GM10847 (cell line): Measurements from ENCODE around the gene GNB1L.

Experiments used
- POLR2A ChIP-seq: IDR thresholded peaks from 2 replicates; pipeline ENCODE4 v1.6.1; 2011; ENCODE audit not compliant: insufficient read length; ENCODE audit errors: extremely low read depth

The GNB1L gene

DNA sequence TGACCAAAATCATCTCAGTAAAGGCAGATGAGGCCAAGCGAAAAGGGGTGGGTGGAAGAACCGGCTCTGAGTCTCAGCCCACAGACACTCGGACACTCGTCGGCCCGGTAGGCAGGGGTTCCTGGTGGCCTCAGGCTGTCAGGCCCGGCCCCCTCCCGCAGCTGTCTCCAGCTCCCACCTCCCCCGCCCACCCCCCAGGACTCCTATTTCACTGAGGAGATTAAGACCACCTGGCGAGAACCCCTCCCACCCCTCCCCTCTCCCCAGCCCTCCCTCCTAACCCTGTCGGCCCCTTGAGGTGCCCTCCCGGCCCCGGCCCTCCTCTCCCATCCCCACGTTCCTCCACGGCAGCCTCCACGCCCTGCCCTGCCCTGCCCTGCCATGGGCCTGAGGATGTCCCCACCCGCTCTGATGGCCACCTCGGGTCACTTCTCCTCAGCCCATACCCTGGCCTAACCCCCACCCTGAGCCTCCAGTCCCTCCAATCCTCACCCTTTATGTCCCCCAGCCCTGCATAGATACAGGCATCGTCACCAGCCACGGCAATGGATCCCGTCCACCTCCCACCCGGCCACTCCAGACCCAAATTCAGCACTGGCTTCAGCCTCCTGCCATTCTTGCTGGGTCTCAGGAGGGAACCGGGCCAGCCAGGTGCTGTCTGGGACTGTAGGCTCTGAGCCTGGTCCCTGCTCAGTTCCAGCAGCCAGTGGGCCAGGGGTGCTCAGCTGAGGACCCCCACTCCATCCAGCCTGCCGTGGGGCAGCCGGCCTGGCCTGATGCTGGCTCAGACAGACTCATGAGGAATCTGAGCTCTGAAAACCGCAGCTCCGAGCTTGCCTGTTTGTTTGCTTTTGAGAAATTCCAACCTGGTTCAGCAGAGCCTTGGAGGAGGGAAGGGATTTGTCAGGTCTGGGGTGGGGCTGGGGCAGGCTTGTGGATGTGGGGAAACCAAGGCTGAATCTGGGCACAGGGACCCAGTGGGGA, 103.9 kb downstream of the GNB1L start:
- TF ChIP-seq POLR2A = no peak

DNA sequence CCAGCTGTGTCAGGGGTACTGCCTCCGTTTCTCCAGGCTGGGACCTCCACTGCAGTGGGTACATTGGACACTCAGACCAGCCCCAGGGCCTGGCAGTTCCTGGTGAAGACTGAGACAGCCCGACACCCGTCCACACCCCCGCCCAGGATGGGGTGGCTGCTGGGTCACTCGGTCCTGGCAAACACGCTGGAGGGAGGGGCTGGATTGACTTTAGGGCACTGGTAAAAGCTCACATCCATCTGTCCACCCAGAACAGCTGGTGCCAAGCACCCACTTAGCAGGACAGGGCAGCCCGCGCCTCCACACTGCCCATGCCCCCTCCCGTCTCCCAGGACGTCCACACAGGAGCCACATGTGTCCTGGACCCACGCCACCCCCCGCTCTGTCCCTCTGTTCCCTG, 104.8 kb downstream of the GNB1L start:
- TF ChIP-seq POLR2A = no peak

DNA sequence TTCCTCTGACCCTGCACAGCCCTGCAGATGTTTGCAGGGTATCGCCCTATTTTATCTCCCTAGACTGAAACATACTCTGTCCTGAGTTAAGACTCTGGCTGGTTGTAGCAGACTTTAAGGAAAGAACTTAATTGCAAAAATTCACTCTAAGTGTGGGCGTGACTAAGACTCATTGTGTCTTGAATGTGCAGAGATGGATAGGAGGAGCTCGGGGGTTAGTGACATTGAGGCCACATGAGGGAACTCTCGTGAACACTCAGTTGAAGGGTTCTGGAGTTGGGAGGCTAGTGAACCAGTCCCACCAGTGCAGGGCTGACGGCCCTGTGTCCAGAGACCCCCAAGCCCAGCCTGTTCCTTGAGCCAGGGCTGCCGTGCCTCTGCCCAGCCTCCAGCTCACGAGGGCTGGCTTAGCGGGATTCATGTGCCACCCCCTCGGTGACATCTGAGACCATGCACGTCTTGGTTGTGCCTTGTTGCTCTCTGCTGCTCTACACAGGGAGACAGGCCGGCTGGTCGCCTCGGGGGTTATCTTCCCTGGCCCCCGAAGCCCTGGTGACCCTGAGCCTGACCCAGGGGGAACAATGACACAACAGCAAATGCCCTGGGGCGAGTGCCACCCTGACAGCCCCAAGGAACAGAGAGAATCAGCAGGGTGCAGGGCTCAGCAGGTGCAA, 105.5 kb downstream of the GNB1L start:
- TF ChIP-seq POLR2A = no peak

DNA sequence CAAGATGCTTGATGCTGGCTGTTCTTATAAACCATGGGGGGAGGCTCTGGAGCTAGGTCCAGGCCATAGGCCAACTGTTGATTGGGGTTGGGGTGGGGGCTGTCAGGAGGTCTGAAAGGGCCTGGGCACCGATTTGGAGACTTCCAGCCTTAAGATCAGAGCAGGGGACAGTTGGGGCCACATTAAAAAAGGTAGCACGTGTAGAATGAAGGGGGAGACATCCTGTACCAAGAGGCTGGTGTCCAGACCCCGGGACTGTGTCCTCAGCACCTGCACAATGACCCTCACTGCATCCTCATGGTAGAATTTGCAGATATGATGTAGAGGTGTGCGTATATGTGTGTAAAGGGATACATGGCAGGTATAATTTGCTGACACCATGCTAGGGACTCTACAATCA, 106.5 kb downstream of the GNB1L start:
- no peak for TF ChIP-seq POLR2A

DNA sequence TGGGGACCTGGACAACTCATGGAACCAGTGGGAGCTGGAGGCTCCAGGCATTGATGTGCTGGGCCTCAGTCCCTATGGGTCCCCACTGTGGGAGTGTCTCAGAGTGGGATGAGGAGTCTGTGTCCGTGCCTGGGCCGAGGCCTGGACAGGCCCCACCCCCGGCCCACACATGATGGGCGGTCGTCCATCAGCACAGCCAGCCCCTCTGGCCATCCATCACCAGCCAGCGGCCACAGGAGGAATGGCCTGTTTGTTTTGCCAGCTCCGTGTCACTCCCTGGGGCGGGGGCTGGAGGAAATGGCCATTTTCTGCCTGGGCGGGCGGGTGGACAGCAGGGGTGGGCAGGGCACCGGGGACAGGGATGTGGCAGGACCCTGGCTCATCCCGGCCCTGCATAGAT, 107.1 kb downstream of the GNB1L start:
- TF ChIP-seq POLR2A = no peak

DNA sequence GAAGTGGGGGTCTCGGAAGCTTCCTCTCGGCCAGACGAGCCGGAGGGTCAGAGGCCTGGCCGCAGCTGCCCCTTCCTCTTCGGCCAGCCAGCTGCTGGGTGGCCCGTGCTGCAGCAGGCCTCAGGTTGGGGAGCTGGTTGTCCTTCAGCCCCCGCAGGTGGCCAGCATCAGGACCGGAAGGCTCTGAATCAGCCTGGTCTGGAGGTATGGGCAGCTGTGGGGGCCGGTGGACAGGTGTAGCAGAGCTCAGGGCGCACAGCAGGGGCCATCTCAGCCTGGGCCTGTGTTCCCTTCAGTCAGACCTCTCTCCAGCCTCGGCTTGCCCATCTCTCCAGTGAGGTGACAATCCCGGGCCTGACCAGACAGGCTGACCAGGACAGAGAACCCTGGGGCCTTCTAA, 107.9 kb downstream of the GNB1L start:
- TF ChIP-seq POLR2A = no peak

DNA sequence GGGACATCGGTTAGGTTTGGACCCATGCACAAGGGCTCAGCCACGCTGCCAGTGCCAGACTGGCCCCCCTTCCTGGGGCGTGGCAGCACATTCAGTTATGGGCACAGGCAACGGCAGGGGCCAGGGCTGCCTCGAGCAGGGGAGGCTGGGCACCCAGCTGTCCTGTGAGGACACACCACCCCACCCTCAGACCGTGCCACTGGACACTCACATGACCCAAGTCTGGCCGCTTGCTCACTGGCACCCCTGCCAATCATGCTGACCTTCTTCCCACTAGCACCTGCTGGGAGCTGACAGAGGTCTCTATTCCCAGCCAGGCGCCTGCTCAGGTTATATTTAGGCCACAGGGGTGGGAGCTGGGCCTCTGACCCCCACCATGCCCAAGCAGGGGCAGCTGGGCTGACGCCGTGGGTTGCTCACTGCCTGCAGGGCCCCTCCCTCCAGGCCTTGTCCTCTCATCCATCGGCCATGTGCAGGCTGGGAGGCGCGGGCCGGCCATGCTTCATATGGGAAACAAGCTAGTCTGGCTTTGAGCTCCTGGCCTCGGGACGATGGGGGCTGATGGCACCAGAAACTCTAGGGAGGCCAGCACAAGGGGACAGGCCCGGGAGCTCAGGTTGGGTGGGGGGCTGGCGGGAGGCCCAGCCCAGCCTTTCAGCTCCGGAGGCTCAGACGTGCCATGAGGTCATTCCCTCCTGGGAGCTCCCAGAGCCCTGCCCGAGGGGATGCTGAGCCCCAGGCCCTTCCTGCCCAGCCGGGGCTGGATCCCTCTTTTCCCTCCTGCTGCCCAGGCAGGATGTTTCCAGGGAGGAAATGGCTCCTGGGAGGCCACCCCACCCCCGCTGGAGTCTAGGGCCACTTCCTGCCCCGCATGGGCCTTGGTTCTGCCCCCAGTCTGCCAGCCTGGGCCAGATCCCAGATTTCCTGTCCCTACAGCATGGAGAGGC, 109.2 kb downstream of the GNB1L start:
- no peak for TF ChIP-seq POLR2A

DNA sequence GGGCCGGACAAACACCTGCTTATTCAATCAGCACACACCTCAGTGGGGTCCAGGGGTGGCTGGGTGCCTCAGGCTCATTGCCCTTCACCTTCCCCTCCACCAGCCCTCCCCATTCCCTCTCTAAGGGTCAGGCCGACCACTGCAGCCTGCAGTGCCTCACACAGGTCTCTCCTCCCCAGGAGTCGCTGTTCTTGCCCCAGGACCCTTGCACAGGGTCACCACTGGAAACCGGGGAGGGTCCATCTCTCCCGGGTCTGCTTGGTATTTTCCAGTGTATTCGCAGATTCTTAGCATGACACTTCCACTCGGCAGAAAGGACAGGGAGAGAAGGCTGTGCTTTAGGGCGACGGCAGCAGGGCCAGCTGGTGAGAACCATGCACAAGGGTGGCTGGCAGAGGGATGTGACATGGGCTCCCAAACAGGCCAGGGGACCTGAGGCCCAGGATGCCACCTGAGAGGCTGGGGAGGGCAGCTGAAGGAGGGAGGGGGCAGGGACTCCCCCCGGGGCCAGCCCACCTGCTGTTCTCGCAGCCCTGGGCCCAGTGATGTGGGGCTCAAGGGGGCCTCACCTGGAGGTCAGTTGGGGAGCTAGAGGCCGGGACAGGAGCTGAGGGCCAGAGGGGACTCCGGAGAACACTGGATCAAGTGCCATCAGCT, 110.2 kb downstream of the GNB1L start:
- no peak for TF ChIP-seq POLR2A

DNA sequence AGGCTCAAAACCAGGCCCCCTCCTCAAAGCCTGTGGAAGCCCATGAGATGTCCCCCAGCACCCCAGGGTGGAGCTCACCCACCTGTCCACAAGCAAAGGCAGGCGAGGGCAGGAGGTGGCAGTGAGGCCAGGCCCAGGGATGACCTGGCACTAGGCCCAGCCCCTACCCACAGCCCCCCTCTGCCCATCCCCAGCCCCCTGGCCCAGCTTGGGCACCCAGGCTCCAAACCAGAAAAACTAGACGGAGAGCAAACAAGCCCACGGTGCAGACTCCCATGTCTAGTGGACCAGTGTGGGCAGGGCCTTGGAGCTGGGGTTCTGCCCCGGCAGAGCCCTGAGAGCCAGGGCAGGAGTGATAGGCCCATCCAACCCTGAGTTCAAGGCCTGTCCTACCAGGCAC, 111.0 kb downstream of the GNB1L start:
- no peak for TF ChIP-seq POLR2A

DNA sequence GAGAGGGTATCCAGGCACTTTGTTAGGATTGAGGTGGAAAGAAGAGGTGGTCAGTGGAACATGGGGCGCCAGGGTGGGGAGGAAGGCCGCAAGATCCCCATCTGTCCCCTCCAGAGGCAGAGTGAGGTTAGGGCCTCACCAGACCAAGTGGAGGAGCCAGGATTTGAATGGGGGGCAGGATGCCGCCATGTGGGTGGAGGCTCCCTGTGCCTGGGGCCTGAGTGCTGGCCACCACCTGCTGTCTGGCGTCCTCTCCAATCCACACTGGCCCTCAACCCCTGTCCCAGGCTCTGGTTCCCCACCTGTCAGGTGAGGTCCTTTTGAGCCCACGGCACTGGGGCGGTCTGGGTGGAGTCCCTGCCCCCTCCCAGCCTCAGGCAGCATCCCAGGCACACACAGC, 111.6 kb downstream of the GNB1L start:
- TF ChIP-seq POLR2A = no peak

DNA sequence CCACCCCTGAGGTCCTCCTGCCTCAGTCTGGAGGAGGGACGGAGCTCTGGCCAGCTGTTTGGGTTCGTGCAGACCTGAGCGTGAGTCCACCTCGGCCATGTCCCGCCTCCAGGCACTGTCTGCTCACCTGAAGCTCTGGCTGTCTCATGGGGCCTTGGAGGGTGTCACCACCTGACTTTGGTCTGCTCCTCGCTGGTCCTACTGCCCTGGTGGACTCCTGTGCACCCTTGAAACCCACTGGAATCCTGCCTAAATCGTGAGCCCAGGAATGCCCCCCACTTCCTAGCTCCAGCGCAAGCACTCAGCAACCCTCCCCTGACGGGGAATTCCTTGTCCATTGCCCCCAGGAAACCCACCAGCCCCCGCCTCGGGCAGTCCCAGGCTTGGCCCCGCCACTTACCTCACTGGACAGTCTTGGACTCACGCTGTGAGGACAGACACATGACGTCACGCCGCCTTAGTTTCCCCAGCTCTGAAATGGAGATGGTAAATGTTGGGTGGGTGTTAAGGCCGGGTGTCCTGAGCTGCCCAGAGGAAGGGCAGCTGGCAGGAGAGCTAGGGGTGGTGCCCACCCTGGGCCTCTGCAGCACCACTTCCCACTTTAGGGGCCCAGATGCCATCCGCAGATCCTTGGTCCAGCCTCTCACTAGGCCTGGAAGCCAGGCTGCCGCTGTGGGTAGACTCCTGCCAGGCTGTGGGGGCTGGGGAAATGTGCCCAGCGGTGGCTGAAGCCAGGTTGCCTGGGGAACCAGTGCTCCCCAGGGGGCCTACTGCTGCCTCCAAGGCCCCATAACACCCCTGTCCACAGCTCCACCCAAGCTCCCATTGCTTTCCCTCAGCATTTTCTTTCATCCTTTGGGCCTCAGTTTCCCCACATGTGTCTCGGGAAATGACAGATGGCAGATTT, 112.3 kb downstream of the GNB1L start:
- TF ChIP-seq POLR2A = no peak

DNA sequence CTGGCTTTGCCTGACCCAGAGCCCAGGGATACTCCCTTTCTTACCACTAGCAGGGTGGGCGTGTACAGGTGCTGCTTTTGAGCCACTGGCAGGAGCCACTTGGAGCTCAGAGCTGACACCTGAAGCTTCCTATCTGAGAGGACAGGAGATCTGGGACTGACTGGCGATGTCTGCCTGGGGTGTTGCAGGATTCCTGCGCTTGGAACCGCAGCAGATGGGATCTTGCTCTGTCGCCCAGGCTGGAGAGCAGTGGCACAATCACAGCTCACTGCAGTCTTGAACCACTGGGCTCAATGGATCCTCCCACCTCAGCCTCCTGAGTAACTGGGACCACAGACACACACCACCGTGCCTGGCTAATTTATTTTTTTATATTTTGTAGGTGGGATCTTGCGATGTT, 113.6 kb downstream of the GNB1L start:
- no peak for TF ChIP-seq POLR2A

DNA sequence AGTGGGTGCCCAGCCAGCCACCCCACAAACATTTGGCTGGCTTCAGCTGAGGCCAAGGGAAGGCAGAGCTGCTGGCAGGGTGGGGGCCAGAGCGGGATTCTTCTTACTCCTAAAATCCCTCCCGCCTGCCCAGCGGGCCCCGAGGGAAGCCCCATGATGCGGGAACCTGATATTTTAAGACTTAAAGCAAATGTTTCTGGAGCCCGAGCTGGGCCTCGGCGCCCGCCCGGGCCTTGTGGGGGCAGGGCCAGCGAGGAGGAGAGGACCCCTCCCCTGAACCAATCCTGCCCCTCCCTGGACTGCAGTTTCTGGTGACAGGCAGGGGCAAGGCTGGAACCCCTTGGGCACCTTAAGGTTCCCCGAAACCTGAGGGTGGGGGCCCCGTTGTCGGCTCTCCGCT, 114.1 kb downstream of the GNB1L start:
- no peak for TF ChIP-seq POLR2A

DNA sequence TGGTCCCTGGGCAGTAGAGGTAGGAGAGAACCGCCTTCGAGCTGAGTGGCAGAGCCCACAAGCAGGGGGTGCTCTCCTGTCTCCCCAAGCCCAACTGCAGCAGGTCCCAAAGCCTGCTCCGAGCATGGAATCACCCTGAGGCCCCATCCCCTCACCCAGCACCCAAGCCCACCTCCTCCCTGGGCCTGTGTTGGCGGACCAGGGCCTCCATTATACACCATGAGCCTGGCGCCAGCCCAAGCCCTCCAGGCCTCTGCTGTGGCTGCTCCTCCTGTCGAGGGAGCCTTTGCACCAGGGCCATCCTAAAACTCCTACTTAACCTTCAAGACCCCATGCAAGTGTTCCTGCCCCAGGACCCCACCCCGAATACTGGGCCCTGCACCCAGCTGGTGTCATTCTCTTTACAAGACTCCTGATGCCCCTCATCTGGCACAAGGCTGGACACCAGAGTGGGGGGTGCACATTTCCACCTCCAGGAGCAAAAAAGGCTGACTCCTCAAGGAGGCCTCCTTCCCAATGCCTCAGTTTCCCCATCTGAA, 114.7 kb downstream of the GNB1L start:
- no peak for TF ChIP-seq POLR2A

DNA sequence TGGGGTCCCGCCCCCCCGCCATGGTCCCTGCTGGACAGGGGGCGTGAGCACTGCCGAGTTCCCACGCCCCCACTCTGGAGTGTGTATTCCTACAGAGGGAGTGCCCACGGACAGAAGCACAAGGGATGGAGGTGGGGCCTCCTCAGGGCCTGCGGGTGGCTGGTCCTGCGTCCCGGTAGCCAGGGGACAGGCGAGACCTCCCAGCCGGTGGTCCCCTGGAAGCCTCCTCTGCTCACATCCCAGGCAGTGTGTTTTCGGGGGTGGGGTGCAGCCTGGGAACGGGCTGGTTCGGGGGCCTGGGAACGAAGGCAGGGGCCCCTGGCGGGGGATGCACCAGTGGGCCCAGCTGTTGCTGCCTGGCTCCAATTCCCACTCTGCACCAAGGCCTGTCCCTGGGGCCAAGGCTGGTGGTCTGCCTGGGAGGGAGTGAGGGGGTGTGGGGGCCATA, 115.2 kb downstream of the GNB1L start:
- TF ChIP-seq POLR2A = no peak
